Activated T-helper 1 cell treated with Interleukin-2 at 50 U/mL for 16 hours (primary cell): Measurements from ENCODE around the gene MRM2.

ENCODE experiments used
- DNase-seq: peaks from one replicate; pipeline ENCODE4 v3.0.0-alpha.2; 2020; ENCODE audit warnings: low read depth

MRM2 gene

DNA sequence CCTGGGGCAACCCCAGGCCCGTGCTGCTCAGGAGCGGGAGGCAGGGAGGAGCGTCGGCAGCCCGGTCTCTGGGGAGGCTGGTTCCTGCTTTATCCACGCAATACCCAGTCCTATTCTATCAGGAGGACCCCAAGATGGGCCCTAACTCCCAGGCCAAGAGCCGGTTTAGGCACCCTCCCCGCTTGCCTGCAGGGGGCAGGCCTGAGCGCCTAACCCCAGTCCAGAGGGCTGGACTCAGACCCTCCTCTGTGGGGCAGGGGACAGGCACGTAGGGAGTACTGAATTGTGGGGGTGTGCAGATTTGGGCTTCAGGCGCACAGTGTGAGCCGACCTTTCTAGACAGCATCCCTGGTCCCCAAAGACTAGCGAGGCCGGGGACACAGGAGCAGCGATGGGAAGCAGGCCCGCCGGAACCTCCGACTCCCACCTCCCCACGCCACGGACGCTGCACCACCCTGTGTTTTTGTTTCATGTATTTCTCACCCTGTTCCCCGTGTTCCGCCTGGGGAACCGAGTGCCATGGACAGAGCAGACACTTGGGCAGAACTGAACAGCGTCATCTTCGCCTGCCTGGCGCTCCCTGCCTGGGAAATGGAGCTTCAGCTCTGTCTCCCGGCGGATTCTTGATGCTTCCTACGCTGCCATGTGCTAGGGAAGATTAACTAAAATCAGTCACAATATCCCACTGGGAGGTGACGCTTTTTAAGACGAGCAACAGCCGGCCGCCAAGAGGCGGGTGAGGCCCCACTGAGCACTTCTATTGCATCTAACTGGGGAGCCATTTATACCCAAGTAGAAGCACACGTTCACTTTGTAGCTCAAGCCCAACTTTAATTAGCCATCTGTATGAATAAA, 5.4 kb upstream of the MRM2 start:
- DNase-seq = no peak

DNA sequence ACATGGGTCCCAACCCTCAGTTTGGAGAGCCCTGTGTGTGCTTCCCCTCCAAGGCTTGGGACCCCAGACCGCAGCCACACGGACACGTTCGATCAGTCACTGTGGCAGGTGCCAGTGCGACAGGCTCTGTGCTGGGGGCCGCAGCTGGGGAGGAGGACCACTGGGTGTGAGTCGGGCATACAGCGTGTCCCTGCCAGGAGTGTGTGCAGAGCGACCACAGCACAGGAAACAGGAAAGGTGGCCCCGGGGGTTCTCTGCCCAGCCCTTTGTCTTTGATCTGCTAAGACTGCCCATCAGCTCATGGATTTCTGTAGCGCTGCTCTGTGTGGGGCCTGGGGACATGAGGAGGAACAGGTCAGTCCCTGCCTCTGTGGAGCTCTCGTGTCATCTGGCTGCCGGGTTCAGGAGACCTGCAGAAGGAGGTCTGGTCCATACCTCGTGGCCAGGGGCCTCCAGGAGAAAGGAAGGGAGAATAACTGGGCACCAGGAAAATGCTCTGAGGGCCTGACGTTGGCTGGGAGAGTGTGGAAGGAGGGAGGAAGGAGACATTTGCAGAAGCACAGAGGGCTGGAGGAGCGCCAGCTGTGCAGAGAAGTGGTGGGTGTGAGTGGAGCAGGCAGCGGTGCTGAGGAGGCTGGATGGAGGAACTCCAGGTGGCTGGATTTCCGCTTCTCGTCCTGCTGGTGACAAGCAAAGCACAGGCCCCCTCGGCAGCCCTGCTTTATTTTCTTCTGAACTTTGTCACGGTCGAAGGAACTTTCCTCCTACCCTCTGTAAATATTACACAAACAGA, 4.1 kb upstream of the MRM2 start:
- DNase-seq = no peak

- DNase-seq = no peak
Measured at GRCh38 chr7:2244404-2244995, 2.5 kb upstream of the MRM2 start.

DNA sequence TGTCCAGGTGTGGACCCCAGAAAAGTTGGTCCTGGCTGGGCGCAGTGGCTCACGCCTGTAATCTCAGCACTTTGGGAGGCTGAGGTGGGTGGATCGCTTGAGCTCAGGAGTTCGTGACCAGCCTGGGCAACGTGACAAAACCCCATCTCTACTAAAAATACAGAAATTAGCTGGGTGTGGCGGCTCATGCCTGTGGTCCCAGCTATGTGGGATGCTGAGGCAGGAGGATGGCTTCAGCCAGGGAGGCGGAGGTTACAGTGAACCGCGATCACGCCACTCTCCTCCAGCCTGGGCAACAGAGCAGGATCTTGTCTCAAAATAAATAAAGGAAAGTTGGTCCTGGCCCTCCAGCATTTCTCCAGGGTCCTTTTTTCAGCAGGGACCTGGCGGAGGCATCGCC, 1.5 kb upstream of the MRM2 start:
- no peak for DNase-seq

- DNase-seq = no peak
Measured at GRCh38 chr7:2242541-2243429, 780 bp upstream of the MRM2 start.

GRCh38 chr7:2239242-2239641, 2.8 kb downstream of the MRM2 start:
- no peak for DNase-seq

GRCh38 chr7:2237109-2237602, 4.8 kb downstream of the MRM2 start:
- DNase-seq = no peak

DNA sequence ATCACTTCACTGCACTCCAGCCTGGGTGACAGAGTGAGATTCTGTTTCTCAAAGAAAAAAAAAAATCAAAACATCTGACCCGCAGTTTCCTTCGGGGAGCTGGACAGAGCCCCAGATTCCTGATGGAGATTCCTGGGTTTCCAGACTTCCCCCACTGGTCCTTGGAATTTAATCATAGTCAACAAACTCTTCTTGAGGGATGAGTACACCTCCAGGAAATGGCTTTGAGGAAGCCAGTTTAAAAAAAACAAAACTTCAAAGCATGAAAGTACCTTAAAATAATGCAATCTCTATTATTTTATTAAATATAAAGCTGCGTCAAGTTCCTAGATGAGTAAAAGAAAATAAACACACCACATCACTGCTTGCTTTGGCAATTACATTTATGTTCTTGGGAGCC, 8.1 kb downstream of the MRM2 start:
- no peak for DNase-seq

- peak; percentile 77 for DNase-seq
Measured at GRCh38 chr7:2232766-2233520, 9.1 kb downstream of the MRM2 start, which contains the start of gene MAD1L1. Gene MAD1L1 (minus strand): TSS chr7:2232945. CDS start chr7:2230133, 2,812 bp downstream.

GRCh38 chr7:2231992-2232765, 9.8 kb downstream of the MRM2 start:
- no peak for DNase-seq

GRCh38 chr7:2230882-2231281, 11.1 kb downstream of the MRM2 start:
- DNase-seq = no peak

DNA sequence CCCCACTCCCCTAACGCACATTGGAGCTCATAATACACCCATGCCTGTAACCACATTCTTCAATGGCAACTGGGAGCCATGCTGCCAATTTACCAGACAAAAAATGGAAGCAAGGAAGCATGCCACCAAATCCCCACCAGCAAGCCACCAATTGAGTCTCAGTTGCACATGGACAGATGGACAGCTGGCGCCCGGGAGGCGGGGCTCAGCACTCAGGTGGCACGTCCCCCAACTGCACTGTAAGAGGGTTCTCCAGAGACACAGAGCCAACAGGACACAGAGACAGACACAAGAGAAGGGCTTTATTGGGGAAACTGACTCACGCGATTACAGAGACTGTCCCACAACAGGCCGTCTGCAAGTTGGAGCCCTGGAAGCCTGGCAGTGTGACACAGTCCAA, 11.8 kb downstream of the MRM2 start:
- no peak for DNase-seq

DNA sequence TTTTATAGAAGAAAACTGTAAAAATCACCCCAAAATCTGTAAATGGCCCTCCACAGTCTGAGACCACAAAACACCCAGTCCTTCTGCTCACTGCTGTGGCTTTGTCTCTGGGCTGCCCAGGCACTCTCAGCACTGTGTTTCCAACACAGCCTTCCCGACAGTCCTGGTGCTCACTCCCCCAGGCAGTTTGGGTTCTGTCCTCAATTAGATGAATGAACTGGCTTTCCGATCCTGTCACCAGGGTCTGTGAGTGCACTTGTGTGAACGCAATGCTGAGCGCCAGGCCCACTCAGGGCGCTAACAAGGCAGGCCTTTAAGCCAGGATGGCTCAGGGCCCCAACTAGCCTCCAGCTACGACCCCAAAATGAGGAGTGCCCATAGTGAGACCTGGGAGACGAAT, 12.5 kb downstream of the MRM2 start:
- DNase-seq = no peak

DNA sequence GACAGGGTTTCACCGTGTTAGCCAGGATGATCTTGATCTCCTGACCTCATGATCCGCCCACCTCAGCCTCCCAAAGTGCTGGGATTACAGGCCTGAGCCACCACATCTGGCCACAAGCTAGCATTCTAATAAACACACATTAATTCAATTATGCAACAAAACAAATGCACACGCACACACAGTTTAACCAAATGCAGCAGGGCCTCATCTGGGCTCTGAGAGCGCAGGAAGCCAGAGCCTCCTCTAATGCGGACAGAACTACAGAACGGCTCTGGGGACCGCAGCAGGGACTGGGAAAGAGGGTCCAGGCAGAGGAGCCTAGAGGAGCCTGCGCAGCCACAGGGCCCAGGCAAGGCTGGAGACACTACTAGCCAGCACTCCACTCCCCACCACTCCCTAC, 13.1 kb downstream of the MRM2 start:
- no peak for DNase-seq

DNA sequence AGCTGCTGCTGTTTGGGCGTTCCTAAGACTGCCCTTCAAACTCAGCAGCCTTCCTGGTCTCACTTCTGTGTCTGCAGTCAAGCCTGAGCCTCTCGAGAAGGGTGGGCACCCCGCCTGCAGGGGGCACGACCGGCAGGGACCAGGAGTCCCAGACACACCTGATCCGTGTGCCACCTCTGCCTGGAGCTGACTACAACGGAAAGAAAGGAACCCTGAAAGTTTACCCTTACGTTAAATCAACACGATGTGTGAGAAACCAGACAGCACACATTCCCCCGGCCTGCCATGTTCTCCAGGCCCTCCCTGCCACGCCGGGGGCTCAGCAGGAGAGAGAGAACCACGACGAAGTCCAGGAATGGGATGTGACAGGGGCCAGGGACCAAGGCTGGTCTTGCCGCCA, 14.3 kb downstream of the MRM2 start:
- DNase-seq = no peak

GRCh38 chr7:2225830-2226229, 16.2 kb downstream of the MRM2 start:
- DNase-seq = no peak

DNA sequence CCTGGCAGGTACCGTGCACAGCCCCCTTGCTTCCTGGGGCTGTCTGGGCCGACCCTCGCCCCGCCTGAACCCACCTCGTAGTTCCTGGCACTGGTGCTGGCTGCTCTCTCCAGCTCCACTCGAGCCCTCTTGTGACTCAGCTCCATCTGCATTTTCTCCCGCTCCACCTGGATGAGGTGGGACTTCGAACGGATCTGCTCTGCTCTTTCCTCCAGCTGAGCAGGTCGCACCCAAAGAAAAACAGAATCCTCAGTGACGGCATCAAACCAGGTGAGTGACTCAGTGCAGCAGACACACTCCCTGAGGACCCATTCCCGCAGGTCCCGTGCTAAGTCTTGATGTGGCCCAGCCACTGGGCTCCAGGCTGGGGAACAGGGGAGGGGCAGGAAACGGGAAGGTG, 16.7 kb downstream of the MRM2 start:
- DNase-seq = no peak

GRCh38 chr7:2224934-2225333, 17.1 kb downstream of the MRM2 start:
- no peak for DNase-seq

DNA sequence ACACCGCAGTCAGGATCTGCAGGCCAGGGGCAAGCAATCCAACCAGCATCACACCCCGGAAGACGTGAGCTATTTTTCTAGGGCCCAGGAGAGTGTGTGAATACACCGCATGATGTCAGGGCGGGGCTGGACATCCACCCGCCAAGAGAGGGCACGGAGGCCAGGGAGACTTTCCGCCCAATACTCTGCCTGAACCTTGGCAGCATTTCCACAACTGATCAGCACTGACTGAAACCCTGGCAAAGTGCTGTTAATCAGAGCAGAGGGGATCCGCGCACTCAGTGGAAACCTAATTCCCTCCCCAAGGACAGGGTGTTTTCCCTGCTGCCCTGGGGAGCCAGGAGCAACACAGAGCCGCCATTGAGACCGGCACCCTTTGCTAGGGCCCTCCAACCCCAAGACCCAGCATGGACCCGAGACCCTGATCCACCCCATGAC, 17.5 kb downstream of the MRM2 start:
- no peak for DNase-seq

DNA sequence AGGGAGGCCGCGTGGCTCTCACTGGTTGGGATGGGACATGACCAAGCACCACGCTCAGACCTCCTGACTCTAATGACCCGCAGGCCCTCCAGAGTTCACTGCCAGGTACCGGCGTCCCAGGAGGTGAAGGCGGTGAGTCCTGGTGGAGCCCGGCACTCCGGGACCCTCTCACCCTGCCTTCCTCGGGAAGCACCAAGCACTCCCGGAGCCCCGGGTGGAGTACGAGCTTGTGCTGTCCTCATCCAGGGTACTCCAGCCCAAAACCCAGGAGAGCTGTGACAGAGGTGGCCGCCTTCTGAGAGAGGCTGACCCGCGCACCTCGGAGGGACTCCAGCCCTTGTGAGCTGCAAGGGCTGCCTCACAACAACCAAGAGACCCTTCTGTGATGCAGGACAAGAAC, 18.7 kb downstream of the MRM2 start:
- no peak for DNase-seq
